ENCODE data around the gene EIF2A. TPM values are rescaled to one million over a fixed set of nuclear protein-coding genes. Genes with fewer than 3 reads are reported as not detected.
A peak's percentile ranks its signal among the peaks of the same experiment; 100 is the strongest.

Gene EIF2A
- total RNA-seq, 2 experiments from 2014 or later = 85.6 to 105 TPM

DNA sequence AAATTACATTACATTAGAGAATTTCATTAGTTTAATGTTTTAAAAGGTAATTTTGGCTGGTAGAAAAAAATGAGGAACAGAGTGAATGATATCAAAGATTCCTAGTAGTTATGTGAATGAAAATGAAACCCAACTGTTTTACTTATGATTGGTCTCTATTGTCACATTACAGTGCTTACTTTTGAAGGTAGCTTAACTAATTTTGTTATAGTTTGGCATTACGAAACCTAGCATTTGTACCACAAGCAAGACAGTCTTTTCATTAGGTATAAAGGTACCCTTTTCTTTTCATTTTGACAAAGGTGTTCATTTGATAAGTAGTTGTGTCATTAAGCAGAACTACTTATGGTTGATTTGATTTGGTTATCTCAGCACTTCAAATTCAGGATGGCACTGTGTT, 63.4 kb downstream of the EIF2A start:
- Histone ChIP-seq H3K4me3 (ENCODE audit: low read depth, low read length, poor library complexity, severe bottlenecking) (peak overlapping the region; percentile 6), H3K27ac (ENCODE audit: low read depth, low read length, poor library complexity, severe bottlenecking) (no peak overlapping the region), H3K4me1 (ENCODE audit: insufficient read depth, low read length, poor library complexity, severe bottlenecking) (peaks cover 56% of the 10 kb centered on the region), H3K9me3 (ENCODE audit: low read length) (peaks cover 16% of the 10 kb centered on the region), H3K79me2 (ENCODE audit: insufficient read depth, low read depth, low read length) (peaks cover 98% of the 10 kb centered on the region), H4K20me1 (ENCODE audit: insufficient read depth, low read length) (peaks cover 57% of the 10 kb centered on the region), H2AFZ (ENCODE audit: low read length) (no peak overlapping the region), H3K36me3 (ENCODE audit: insufficient read depth, low read length) (peaks cover 95% of the 10 kb centered on the region), H3K4me2 (ENCODE audit: low read length) (peak overlapping the region; percentile 93), H3K9me2 (ENCODE audit: insufficient read depth, low read length) (no peaks in the 10 kb centered on the region)
- intact Hi-C loops (cut with micrococcal nuclease; ENCODE audit: unreplicated experiment) = no loop called here
- DNase-seq (ENCODE audit: low spot score) = no peak
- TF ChIP-seq EZH2phosphoT487 (IDR thresholded peaks at IDR 0.05; ENCODE audit: borderline replicate concordance, low read depth, low read length) = no peak
- TF ChIP-seq, protein P1, sequence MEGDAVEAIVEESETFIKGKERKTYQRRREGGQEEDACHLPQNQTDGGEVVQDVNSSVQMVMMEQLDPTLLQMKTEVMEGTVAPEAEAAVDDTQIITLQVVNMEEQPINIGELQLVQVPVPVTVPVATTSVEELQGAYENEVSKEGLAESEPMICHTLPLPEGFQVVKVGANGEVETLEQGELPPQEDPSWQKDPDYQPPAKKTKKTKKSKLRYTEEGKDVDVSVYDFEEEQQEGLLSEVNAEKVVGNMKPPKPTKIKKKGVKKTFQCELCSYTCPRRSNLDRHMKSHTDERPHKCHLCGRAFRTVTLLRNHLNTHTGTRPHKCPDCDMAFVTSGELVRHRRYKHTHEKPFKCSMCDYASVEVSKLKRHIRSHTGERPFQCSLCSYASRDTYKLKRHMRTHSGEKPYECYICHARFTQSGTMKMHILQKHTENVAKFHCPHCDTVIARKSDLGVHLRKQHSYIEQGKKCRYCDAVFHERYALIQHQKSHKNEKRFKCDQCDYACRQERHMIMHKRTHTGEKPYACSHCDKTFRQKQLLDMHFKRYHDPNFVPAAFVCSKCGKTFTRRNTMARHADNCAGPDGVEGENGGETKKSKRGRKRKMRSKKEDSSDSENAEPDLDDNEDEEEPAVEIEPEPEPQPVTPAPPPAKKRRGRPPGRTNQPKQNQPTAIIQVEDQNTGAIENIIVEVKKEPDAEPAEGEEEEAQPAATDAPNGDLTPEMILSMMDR (conservative IDR thresholded peaks at IDR 0.05; ENCODE audit: low read length) = no peak
- ChIA-PET CTCF (ENCODE audit: unreplicated experiment) (no interaction called here), POLR2A (no interaction called here)
- BruUV-seq (replicated peaks) = no TSS peak

DNA sequence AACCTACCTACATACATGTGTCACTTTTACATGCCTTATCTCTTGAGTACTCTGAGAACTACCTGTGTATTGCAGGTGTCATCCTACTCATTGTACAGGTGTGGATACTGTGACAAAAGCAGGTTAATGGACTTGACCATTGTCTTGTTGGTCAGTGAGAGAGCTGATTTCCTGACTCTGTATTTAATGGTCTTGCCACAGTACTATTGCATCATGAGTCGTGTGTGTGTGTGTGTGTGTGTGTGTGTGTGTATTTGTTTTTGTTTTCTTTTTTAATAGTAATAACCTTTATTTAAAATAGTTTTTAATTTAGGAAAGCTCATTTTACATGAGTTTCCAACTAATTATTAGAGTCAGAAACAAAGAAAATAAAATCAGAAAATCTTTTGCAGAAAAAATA, 64.2 kb downstream of the EIF2A start:
- CTCF ChIA-PET (ENCODE audit: unreplicated experiment) = no interaction called here
- TF ChIP-seq, protein P1 (conservative IDR thresholded peaks at IDR 0.05; ENCODE audit: low read length) = no peak
- no peak for TF ChIP-seq EZH2phosphoT487 (IDR thresholded peaks at IDR 0.05; ENCODE audit: borderline replicate concordance, low read depth, low read length)
- Histone ChIP-seq H3K9me3 (ENCODE audit: low read length) (peaks cover 16% of the 10 kb centered on the region), H2AFZ (ENCODE audit: low read length) (no peak overlapping the region), H3K79me2 (ENCODE audit: insufficient read depth, low read depth, low read length) (peaks cover 90% of the 10 kb centered on the region), H4K20me1 (ENCODE audit: insufficient read depth, low read length) (peaks cover 49% of the 10 kb centered on the region), H3K4me1 (ENCODE audit: insufficient read depth, low read length, poor library complexity, severe bottlenecking) (peaks cover 50% of the 10 kb centered on the region), H3K4me3 (ENCODE audit: low read depth, low read length, poor library complexity, severe bottlenecking) (no peak overlapping the region), H3K9me2 (ENCODE audit: insufficient read depth, low read length) (no peaks in the 10 kb centered on the region), H3K27ac (ENCODE audit: low read depth, low read length, poor library complexity, severe bottlenecking) (no peak overlapping the region), H3K36me3 (ENCODE audit: insufficient read depth, low read length) (peaks cover 89% of the 10 kb centered on the region), H3K4me2 (ENCODE audit: low read length) (no peak overlapping the region)
- DNase-seq (ENCODE audit: low spot score) = no peak
- intact Hi-C loops (cut with micrococcal nuclease; ENCODE audit: unreplicated experiment) = no loop called here
- POLR2A ChIA-PET = interaction anchor here (0.9 kb wide), 1 partner anchor 8 kb away, joined by 3 read pairs; no protein-coding TSS in a partner anchor
- BruUV-seq (replicated peaks) = no TSS peak

DNA sequence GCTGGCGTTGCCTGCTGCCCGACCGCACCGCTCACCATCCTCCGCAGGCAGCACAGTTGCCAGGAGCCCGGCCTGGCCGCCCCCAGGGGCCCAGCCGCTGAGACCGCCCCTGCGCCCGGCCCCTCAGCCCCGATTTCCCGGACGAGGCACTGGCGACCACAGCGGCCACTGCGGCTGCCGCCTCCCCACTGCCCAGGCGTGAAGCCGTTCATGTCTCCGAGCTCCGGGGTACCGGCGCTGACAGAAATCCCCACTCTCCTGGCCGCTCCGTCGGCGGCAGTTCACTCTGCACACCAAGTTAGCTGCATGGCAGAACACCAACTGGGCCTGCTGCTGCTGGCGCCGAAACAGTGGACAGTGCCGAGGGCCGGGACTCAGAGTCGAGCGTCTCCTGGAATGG, 65.1 kb downstream of the EIF2A start:
- ChIA-PET POLR2A (interaction anchor here (0.6 to 1.1 kb wide), 2 partner anchors 8 to 149 kb away, joined by 3 to 6 read pairs; no protein-coding TSS in a partner anchor), CTCF (ENCODE audit: unreplicated experiment) (no interaction called here)
- Histone ChIP-seq H3K79me2 (ENCODE audit: insufficient read depth, low read depth, low read length) (peaks cover 85% of the 10 kb centered on the region), H3K27ac (ENCODE audit: low read depth, low read length, poor library complexity, severe bottlenecking) (no peak overlapping the region), H3K4me3 (ENCODE audit: low read depth, low read length, poor library complexity, severe bottlenecking) (no peak overlapping the region), H3K36me3 (ENCODE audit: insufficient read depth, low read length) (peaks cover 83% of the 10 kb centered on the region), H4K20me1 (ENCODE audit: insufficient read depth, low read length) (peaks cover 41% of the 10 kb centered on the region), H2AFZ (ENCODE audit: low read length) (no peak overlapping the region), H3K4me2 (ENCODE audit: low read length) (no peak overlapping the region), H3K9me3 (ENCODE audit: low read length) (peaks cover 18% of the 10 kb centered on the region), H3K4me1 (ENCODE audit: insufficient read depth, low read length, poor library complexity, severe bottlenecking) (peaks cover 42% of the 10 kb centered on the region), H3K9me2 (ENCODE audit: insufficient read depth, low read length) (no peaks in the 10 kb centered on the region)
- no TSS peak for BruUV-seq (replicated peaks)
- DNase-seq (ENCODE audit: low spot score) = no peak
- no peak for TF ChIP-seq EZH2phosphoT487 (IDR thresholded peaks at IDR 0.05; ENCODE audit: borderline replicate concordance, low read depth, low read length)
- TF ChIP-seq, protein P1 (conservative IDR thresholded peaks at IDR 0.05; ENCODE audit: low read length) = no peak
- intact Hi-C loops (cut with micrococcal nuclease; ENCODE audit: unreplicated experiment) = no loop called here

Measured in OCI-LY7 (cell line).